ENCODE results near the gene LRRC8B. TPM values are rescaled to one million over a fixed set of nuclear protein-coding genes. Genes with fewer than 3 reads are reported as not detected.

LRRC8B gene
- total RNA-seq, 1 experiment from 2014 or later: 9.7 TPM

- no peak for TF ChIP-seq CTCF (IDR thresholded peaks at IDR 0.05; ENCODE audit: unreplicated experiment)
- Mint-ChIP-seq H3K4me1 (ENCODE audit: insufficient read depth, unreplicated experiment) (peaks cover 12% of the 10 kb centered on the region), H3K27me3 (ENCODE audit: insufficient read depth, unreplicated experiment) (no peaks in the 10 kb centered on the region), H3K27ac (ENCODE audit: low read depth, unreplicated experiment) (no peak overlapping the region), H3K9me3 (ENCODE audit: unreplicated experiment) (no peaks in the 10 kb centered on the region), H3K4me3 (ENCODE audit: unreplicated experiment) (no peak overlapping the region), H3K36me3 (ENCODE audit: insufficient read depth, unreplicated experiment) (peaks cover 7% of the 10 kb centered on the region)
- POLR2A ChIA-PET: interaction anchor here (1.1 to 1.7 kb wide), 2 partner anchors 10 to 13 kb away, joined by 3 to 5 read pairs; no protein-coding TSS in a partner anchor
- BruUV-seq (replicated peaks): no TSS peak
- intact Hi-C loops (cut with micrococcal nuclease): no loop called here
- CTCF ChIA-PET: interaction anchor here (0.6 to 2.2 kb wide), 7 partner anchors 19 to 183 kb away, joined by 3 to 12 read pairs (median 4); no protein-coding TSS in a partner anchor
- no peak for DNase-seq (ENCODE audit: unreplicated experiment)
Measured at GRCh38 chr1:89580036-89580435, 55.4 kb downstream of the LRRC8B start.

- Mint-ChIP-seq H3K27ac (ENCODE audit: low read depth, unreplicated experiment) (no peak overlapping the region), H3K4me3 (ENCODE audit: unreplicated experiment) (no peak overlapping the region), H3K9me3 (ENCODE audit: unreplicated experiment) (no peaks in the 10 kb centered on the region), H3K4me1 (ENCODE audit: insufficient read depth, unreplicated experiment) (no peaks in the 10 kb centered on the region), H3K27me3 (ENCODE audit: insufficient read depth, unreplicated experiment) (no peaks in the 10 kb centered on the region), H3K36me3 (ENCODE audit: insufficient read depth, unreplicated experiment) (peaks cover 7% of the 10 kb centered on the region)
- intact Hi-C loops (cut with micrococcal nuclease): no loop called here
- no peak for TF ChIP-seq CTCF (IDR thresholded peaks at IDR 0.05; ENCODE audit: unreplicated experiment)
- ChIA-PET CTCF (interaction anchor here (0.5 to 1.0 kb wide), 7 partner anchors 11 to 202 kb away, joined by 3 to 6 read pairs (median 3); no protein-coding TSS in a partner anchor), POLR2A (interaction anchor here (0.7 kb wide), 1 partner anchor 51 kb away, joined by 3 read pairs; no protein-coding TSS in a partner anchor)
- BruUV-seq (replicated peaks): no TSS peak
- no peak for DNase-seq (ENCODE audit: unreplicated experiment)
Measured at GRCh38 chr1:89581859-89582258, 57.2 kb downstream of the LRRC8B start.

DNA sequence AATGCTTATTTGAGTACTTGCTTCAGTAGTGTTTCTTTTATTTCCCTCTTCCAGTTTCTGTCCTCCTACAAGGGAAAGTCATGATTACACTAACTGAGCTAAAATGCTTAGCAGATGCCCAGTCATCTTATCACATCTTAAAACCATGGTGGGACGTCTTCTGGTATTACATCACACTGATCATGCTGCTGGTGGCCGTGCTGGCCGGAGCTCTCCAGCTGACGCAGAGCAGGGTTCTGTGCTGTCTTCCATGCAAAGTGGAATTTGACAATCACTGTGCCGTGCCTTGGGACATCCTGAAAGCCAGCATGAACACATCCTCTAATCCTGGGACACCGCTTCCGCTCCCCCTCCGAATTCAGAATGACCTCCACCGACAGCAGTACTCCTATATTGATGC, 57.9 kb downstream of the LRRC8B start:
- DNase-seq (ENCODE audit: unreplicated experiment): no peak
- ChIA-PET CTCF (interaction anchor here (0.6 to 1.0 kb wide), 3 partner anchors 16 to 58 kb away, joined by 3 to 4 read pairs (median 4); partner anchors contain the start of gene LRRC8B), POLR2A (no interaction called here)
- H3K4me3 Mint-ChIP-seq (ENCODE audit: unreplicated experiment): no peak overlapping the region
- intact Hi-C loops (cut with micrococcal nuclease): no loop called here
- BruUV-seq (replicated peaks): no TSS peak
- no peaks in the 10 kb centered on the region for H3K27me3 Mint-ChIP-seq (ENCODE audit: insufficient read depth, unreplicated experiment)
- H3K27ac Mint-ChIP-seq (ENCODE audit: low read depth, unreplicated experiment): no peak overlapping the region
- H3K9me3 Mint-ChIP-seq (ENCODE audit: unreplicated experiment): no peaks in the 10 kb centered on the region
- peaks cover 7% of the 10 kb centered on the region for H3K36me3 Mint-ChIP-seq (ENCODE audit: insufficient read depth, unreplicated experiment)
- no peaks in the 10 kb centered on the region for H3K4me1 Mint-ChIP-seq (ENCODE audit: insufficient read depth, unreplicated experiment)
- TF ChIP-seq CTCF (IDR thresholded peaks at IDR 0.05; ENCODE audit: unreplicated experiment): no peak

DNA sequence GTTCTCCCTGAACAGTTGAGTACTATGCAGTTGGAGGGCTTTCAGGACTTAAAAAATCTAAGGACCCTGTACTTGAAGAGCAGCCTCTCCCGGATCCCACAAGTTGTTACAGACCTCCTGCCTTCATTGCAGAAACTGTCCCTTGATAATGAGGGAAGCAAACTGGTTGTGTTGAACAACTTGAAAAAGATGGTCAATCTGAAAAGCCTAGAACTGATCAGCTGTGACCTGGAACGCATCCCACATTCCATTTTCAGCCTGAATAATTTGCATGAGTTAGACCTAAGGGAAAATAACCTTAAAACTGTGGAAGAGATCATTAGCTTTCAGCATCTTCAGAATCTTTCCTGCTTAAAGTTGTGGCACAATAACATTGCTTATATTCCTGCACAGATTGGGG, 59.6 kb downstream of the LRRC8B start:
- H3K36me3 Mint-ChIP-seq (ENCODE audit: insufficient read depth, unreplicated experiment): peaks cover 7% of the 10 kb centered on the region
- H3K27me3 Mint-ChIP-seq (ENCODE audit: insufficient read depth, unreplicated experiment): no peaks in the 10 kb centered on the region
- TF ChIP-seq CTCF (IDR thresholded peaks at IDR 0.05; ENCODE audit: unreplicated experiment): no peak
- POLR2A ChIA-PET: no interaction called here
- H3K4me3 Mint-ChIP-seq (ENCODE audit: unreplicated experiment): no peak overlapping the region
- BruUV-seq (replicated peaks): no TSS peak
- H3K4me1 Mint-ChIP-seq (ENCODE audit: insufficient read depth, unreplicated experiment): peaks cover 4% of the 10 kb centered on the region
- no peaks in the 10 kb centered on the region for H3K9me3 Mint-ChIP-seq (ENCODE audit: unreplicated experiment)
- no peak overlapping the region for H3K27ac Mint-ChIP-seq (ENCODE audit: low read depth, unreplicated experiment)
- intact Hi-C loops (cut with micrococcal nuclease): no loop called here
- no peak for DNase-seq (ENCODE audit: unreplicated experiment)
- CTCF ChIA-PET: interaction anchor here (1.1 to 1.2 kb wide), 2 partner anchors 179 to 600 kb away, joined by 3 read pairs; no protein-coding TSS in a partner anchor

Data from MCF 10A (cell line).